Psoas muscle (tissue), 8 donors: ENCODE data around the gene DNAJC11. TPM values are rescaled to one million over a fixed set of nuclear protein-coding genes. Genes with fewer than 3 reads are reported as not detected.
A peak's percentile ranks its signal among the peaks of the same experiment; 100 is the strongest.

Experiments
- ATAC-seq, 4 donors: fragments of 200-7000 bp; cut with Tn5 transposase; one replicate each; pipeline ENCODE4 v1.9.1; 2020; ENCODE audit warnings: moderate library complexity in 3 of 4, mild to moderate bottlenecking in 2 of 4
- DNase-seq, 2 donors: peaks; one replicate each; pipeline ENCODE4 v3.0.0-alpha.2; 2020
- H3K27ac ChIP-seq: fragments of 200-600 bp; one replicate; pipeline ENCODE4 v1.8.0; 2022
- H3K27me3 ChIP-seq, 3 donors: fragments of 200-600 bp in 1 of 3; one replicate each; pipeline versions ENCODE4 v1.6.1 to v1.8.0; 2013 to 2022; ENCODE audit warnings: low read length in 2 of 3, mild to moderate bottlenecking in 2 of 3, moderate library complexity in 1 of 3; ENCODE audit not compliant: insufficient read depth in 3 of 3
- H3K36me3 ChIP-seq, 2 donors: fragments of 200-600 bp in 1 of 2; one replicate each; pipeline versions ENCODE4 v1.6.1 to v1.8.0; 2013 to 2022; ENCODE audit warnings: low read depth in 1 of 2, mild to moderate bottlenecking in 1 of 2, moderate library complexity in 1 of 2; ENCODE audit not compliant: insufficient read depth in 1 of 2
- H3K4me1 ChIP-seq: fragments of 200-600 bp; one replicate; pipeline ENCODE4 v1.8.0; 2022
- H3K4me3 ChIP-seq: fragments of 200-600 bp; one replicate; pipeline ENCODE4 v1.8.0; 2022; ENCODE audit warnings: mild to moderate bottlenecking
- H3K9me3 ChIP-seq: fragments of 200-600 bp; one replicate; pipeline ENCODE4 v1.8.0; 2022
- CTCF ChIP-seq: fragments of 200-600 bp; IDR thresholded peaks from one replicate; pipeline ENCODE4 v1.8.0; 2022; ENCODE audit warnings: antibody characterized with exemption
- WGBS, 3 donors: extraction: QIAGEN DNeasy Blood & Tissue Kit; methylation state at CpG; one replicate each; pipeline versions ENCODE4 v1.1.6 to v1.1.7; 2013; 5-methylcytosine and 5-hydroxymethylcytosine counted together
- intact Hi-C, 2 donors: fragments of 100-400 bp; cut with DNase I; formaldehyde crosslinking; loops; one replicate each; pipeline versions ENCODE4 v1.11.0 to v1.14.2; 2022
- polyA plus RNA-seq, 3 donors: library from polyadenylated mRNA; stranded (reverse); fragments of 200-250 nt; gene quantifications; one replicate each; pipeline ENCODE4 v1.2.3, GENCODE V29; 2013
- total RNA-seq, 4 donors: library from RNA; stranded (reverse); fragmentation: NEBNext Ultra II Directional in 2 of 4; extraction: Animal tissue kit (Norgen Biotek cat#: 25700) in 2 of 4; gene quantifications; one replicate each; pipeline versions ENCODE4 v1.2.1 to v1.2.4, GENCODE V29; 2021 to 2023
- donor health status: healthy with polysubstance abuse.
- donor health status: DM: no; HTN: no; CAD: no; lungs with moderate emphysema.
- donor health status: Bipolar disorder and iron deficiency.
- donor health status: healthy.
- donor health status: DM: yes; HTN: yes; CAD: no.
- donor health status: DM: no; HTN: no; CAD: no.
- donor health status: DM: no; HTN: no; CAD: no.
- donor health status: DM: yes; HTN: yes; CAD: no.

The DNAJC11 gene
- total and polyA plus RNA-seq, 7 donors, result 28.2 to 65.4 (median 55.7) TPM

- intact Hi-C loops, result loop anchor here in 1 of 2 donors (5.0 kb wide), 1 partner anchor 35 kb away; no protein-coding TSS in a partner anchor
- Histone ChIP-seq H3K27ac (no peak overlapping the region), H3K9me3 (no peaks in the 10 kb centered on the region), H3K36me3 (peaks cover 0 to 69% of the 10 kb centered on the region in 2 donors), H3K4me1 (peaks cover 12% of the 10 kb centered on the region), H3K4me3 (no peak overlapping the region), H3K27me3 (no peaks in the 10 kb centered on the region)
- ATAC-seq (no peak), DNase-seq (no peak)
- WGBS, 3 donors, result 89 to 90% (median 90%) methylated on average over 10 of the region's 10 CpGs
- TF ChIP-seq CTCF, result no peak
These were observed 79.0 kb downstream of the DNAJC11 start for GRCh38 chr1:6622396-6623152.

GRCh38 chr1:6621429-6622391 lies 79.9 kb downstream of the DNAJC11 start:
- ATAC-seq (no peak), DNase-seq (no peak)
- H3K27ac ChIP-seq, result no peak overlapping the region
- H3K27me3 ChIP-seq, result no peaks in the 10 kb centered on the region
- H3K4me1 ChIP-seq, result peaks cover 10% of the 10 kb centered on the region
- no peak overlapping the region for H3K4me3 ChIP-seq
- 85 to 91% (median 85%) methylated on average over 41 of the region's 41 CpGs for WGBS, 3 donors
- H3K36me3 ChIP-seq, result peaks cover 0 to 71% of the 10 kb centered on the region in 2 donors
- no peak for TF ChIP-seq CTCF
- no peaks in the 10 kb centered on the region for H3K9me3 ChIP-seq
- intact Hi-C loops, result loop anchor here in 1 of 2 donors (5.0 kb wide), 1 partner anchor 34 kb away; no protein-coding TSS in a partner anchor

GRCh38 chr1:6619045-6619444 lies 82.6 kb downstream of the DNAJC11 start:
- ATAC-seq, result no peak
- Histone ChIP-seq H3K36me3 (peaks cover 0 to 68% of the 10 kb centered on the region in 2 donors), H3K4me3 (no peak overlapping the region), H3K27me3 (no peaks in the 10 kb centered on the region), H3K9me3 (no peaks in the 10 kb centered on the region), H3K4me1 (peaks cover 4% of the 10 kb centered on the region), H3K27ac (no peak overlapping the region)
- no peak for TF ChIP-seq CTCF
- intact Hi-C loops, result no loop called here
- WGBS, 3 donors, result 92 to 95% (median 92%) methylated on average over 4 of the region's 4 CpGs
- DNase-seq, result no peak

GRCh38 chr1:6614929-6615785 lies 86.5 kb downstream of the DNAJC11 start:
- Histone ChIP-seq H3K4me1 (peaks cover 12% of the 10 kb centered on the region), H3K36me3 (peaks cover 0 to 29% of the 10 kb centered on the region in 2 donors), H3K4me3 (peak overlapping the region; percentile 82), H3K27me3 (no peaks in the 10 kb centered on the region), H3K27ac (peak overlapping the region; percentile 98), H3K9me3 (no peaks in the 10 kb centered on the region)
- 2 to 4% (median 4%) methylated on average over 57 to 81 of the region's 82 CpGs for WGBS, 3 donors
- intact Hi-C loops, result no loop called here
- TF ChIP-seq CTCF, result no peak
- ATAC-seq (no peak), DNase-seq (peak in 1 of 2 donors; percentile 21)
